B cell (primary cell): Measurements from ENCODE around the gene CCDC78. TPM values are rescaled to one million over a fixed set of nuclear protein-coding genes. Genes with fewer than 3 reads are reported as not detected.

ENCODE experiments used
- ATAC-seq: fragments of 200-7000 bp; cut with Tn5 transposase; one replicate; pipeline ENCODE4 v1.10.0; 2021; ENCODE audit warnings: low read depth, mild to moderate bottlenecking, moderate number of reproducible peaks, moderate library complexity
- CTCF ChIA-PET: fragments of 350-600 bp; sonication (Branson Sonifier 250); formaldehyde crosslinking; loops from one replicate; lab custom pipeline; 2021; ENCODE audit warnings: antibody characterized with exemption, inconsistent platforms; lab: Charles Lee
- POLR2A ChIA-PET: fragments of 350-600 bp; sonication (Branson Sonifier 250); formaldehyde crosslinking; loops from one replicate; lab custom pipeline; 2021; ENCODE audit warnings: antibody characterized with exemption; lab: Charles Lee
- DNase-seq: peaks from one replicate; pipeline ENCODE4 v3.0.0; 2013
- H2AFZ ChIP-seq: 2 replicates; pipeline ENCODE4 v1.6.1; 2012; ENCODE audit warnings: mild to moderate bottlenecking, low read depth, low read length; ENCODE audit not compliant: insufficient read depth, poor library complexity, severe bottlenecking
- H3K27ac ChIP-seq, 2 donors: 1 replicate in 1 of 2; 2 replicates in 1 of 2; pipeline ENCODE4 v1.5.1; 2012 to 2013; ENCODE audit warnings: low read length in 2 of 2, mild to moderate bottlenecking in 2 of 2, moderate library complexity in 1 of 2
- H3K27me3 ChIP-seq, 4 experiments: fragments of 200-600 bp in 1 of 4; sonication (generic) in 1 of 4; replicated peaks in 1 of 4; 1 replicate in 2 of 4; 2 replicates in 2 of 4; pipeline versions ENCODE4 v1.6.1 to v1.7.0; 2013 to 2016; ENCODE audit warnings: low read length in 3 of 4, mild to moderate bottlenecking in 2 of 4, mixed read lengths in 1 of 4, moderate library complexity in 1 of 4; ENCODE audit not compliant: insufficient read depth in 4 of 4, control insufficient read depth in 3 of 4; ENCODE audit errors: control extremely low read depth in 1 of 4
- H3K36me3 ChIP-seq, 2 experiments: replicated peaks in 1 of 2; 1 replicate in 1 of 2; 2 replicates in 1 of 2; pipeline versions ENCODE4 v1.6.1 to v1.7.1; 2013; ENCODE audit warnings: low read length in 1 of 2; ENCODE audit not compliant: insufficient read depth in 2 of 2, control insufficient read depth in 1 of 2; ENCODE audit errors: control extremely low read depth in 1 of 2, extremely low read depth in 1 of 2
- H3K4me1 ChIP-seq, 2 donors: fragments of 200-600 bp in 1 of 2; sonication (generic) in 1 of 2; 1 replicate in 1 of 2; 2 replicates in 1 of 2; pipeline versions ENCODE4 v1.5.1 to v1.6.1; 2013 to 2017; ENCODE audit warnings: low read length in 2 of 2; ENCODE audit not compliant: control insufficient read depth in 2 of 2, insufficient read depth in 2 of 2
- H3K4me2 ChIP-seq: replicated peaks from 2 replicates; pipeline ENCODE3; 2012; ENCODE audit warnings: mild to moderate bottlenecking, low read depth, low read length; ENCODE audit not compliant: poor library complexity, severe bottlenecking
- H3K4me3 ChIP-seq, 5 experiments: fragments of 200-600 bp in 1 of 5; sonication (generic) in 1 of 5; 1 replicate in 3 of 5; 2 replicates in 2 of 5; pipeline versions ENCODE4 v1.5.1 to v1.7.0; 2011 to 2016; ENCODE audit warnings: low read length in 4 of 5, mild to moderate bottlenecking in 4 of 5, low read depth in 2 of 5, control low read depth in 1 of 5, moderate library complexity in 1 of 5; ENCODE audit not compliant: insufficient read depth in 1 of 5; ENCODE audit errors: control extremely low read depth in 1 of 5, extremely low read depth in 1 of 5
- H3K79me2 ChIP-seq: fragments of 200-600 bp; sonication (generic); one replicate; pipeline ENCODE4 v1.6.0; 2016; ENCODE audit warnings: low read length; ENCODE audit not compliant: control insufficient read depth, insufficient read depth
- H3K9ac ChIP-seq: fragments of 200-600 bp; sonication (generic); 2 replicates; pipeline ENCODE4 v1.6.1; 2017; ENCODE audit warnings: mild to moderate bottlenecking, low read length, moderate library complexity
- H3K9me3 ChIP-seq, 3 donors: one replicate each; pipeline versions ENCODE4 v1.6.1 to v1.7.1; 2013; ENCODE audit warnings: low read length in 2 of 3; ENCODE audit not compliant: control insufficient read depth in 2 of 3, insufficient read depth in 1 of 3; ENCODE audit errors: control extremely low read depth in 1 of 3
- H4K20me1 ChIP-seq: 2 replicates; pipeline ENCODE4 v1.6.0; 2012; ENCODE audit warnings: mild to moderate bottlenecking, low read length; ENCODE audit not compliant: insufficient read depth, control insufficient read depth, poor library complexity, severe bottlenecking
- H3K27ac Mint-ChIP-seq: one replicate; pipeline ENCODE4 v1.8.0; 2021; ENCODE audit warnings: mixed read lengths
- H3K27me3 Mint-ChIP-seq: one replicate; pipeline ENCODE4 v1.8.0; 2021; ENCODE audit warnings: mixed read lengths
- H3K4me1 Mint-ChIP-seq: one replicate; pipeline ENCODE4 v1.8.0; 2021; ENCODE audit warnings: mixed read lengths
- H3K4me3 Mint-ChIP-seq: one replicate; pipeline ENCODE4 v1.8.0; 2021; ENCODE audit warnings: mixed read lengths
- H3K9me3 Mint-ChIP-seq: one replicate; pipeline ENCODE4 v1.8.0; 2022; ENCODE audit warnings: mixed read lengths; ENCODE audit not compliant: insufficient read depth
- EZH2 ChIP-seq: IDR thresholded peaks from 2 replicates; pipeline ENCODE4 v1.6.1; 2012; ENCODE audit warnings: borderline replicate concordance, low read depth, mild to moderate bottlenecking, moderate library complexity, low read length; ENCODE audit not compliant: insufficient read depth, poor library complexity, severe bottlenecking
- WGBS: methylation state at CpG from one replicate; pipeline ENCODE4 v1.1.5; 2013; ENCODE audit warnings: missing lambda C conversion rate; ENCODE audit not compliant: insufficient coverage; 5-methylcytosine and 5-hydroxymethylcytosine counted together
- intact Hi-C: fragments of 100-400 bp; cut with micrococcal nuclease; formaldehyde crosslinking; loops from one replicate; pipeline ENCODE4 v1.10.0; 2022
- polyA plus RNA-seq: library from polyadenylated mRNA; depleted of rRNA; stranded (reverse); fragments of >200 nt; gene quantifications from 2 replicates; pipeline ENCODE4 v1.2.3, GENCODE V29; 2012
- total RNA-seq, 2 donors: library from RNA; stranded (reverse); fragments of 120-200 nt in 1 of 2; gene quantifications; 1 replicate in 1 of 2; 2 replicates in 1 of 2; pipeline versions ENCODE4 v1.2.3 to v1.2.4, GENCODE V29; 2013 to 2022
- TF ChIP-seq, protein P1 (sequence below): fragments of 200-600 bp; IDR thresholded peaks from one replicate; pipeline ENCODE4 v1.8.0; 2022; ENCODE audit warnings: antibody characterized with exemption, mild to moderate bottlenecking

Gene CCDC78
- total and polyA plus RNA-seq, 2 donors (not counting 1 experiment from before 2014, with no cell fraction given) = 11.8 to 34.2 TPM

DNA sequence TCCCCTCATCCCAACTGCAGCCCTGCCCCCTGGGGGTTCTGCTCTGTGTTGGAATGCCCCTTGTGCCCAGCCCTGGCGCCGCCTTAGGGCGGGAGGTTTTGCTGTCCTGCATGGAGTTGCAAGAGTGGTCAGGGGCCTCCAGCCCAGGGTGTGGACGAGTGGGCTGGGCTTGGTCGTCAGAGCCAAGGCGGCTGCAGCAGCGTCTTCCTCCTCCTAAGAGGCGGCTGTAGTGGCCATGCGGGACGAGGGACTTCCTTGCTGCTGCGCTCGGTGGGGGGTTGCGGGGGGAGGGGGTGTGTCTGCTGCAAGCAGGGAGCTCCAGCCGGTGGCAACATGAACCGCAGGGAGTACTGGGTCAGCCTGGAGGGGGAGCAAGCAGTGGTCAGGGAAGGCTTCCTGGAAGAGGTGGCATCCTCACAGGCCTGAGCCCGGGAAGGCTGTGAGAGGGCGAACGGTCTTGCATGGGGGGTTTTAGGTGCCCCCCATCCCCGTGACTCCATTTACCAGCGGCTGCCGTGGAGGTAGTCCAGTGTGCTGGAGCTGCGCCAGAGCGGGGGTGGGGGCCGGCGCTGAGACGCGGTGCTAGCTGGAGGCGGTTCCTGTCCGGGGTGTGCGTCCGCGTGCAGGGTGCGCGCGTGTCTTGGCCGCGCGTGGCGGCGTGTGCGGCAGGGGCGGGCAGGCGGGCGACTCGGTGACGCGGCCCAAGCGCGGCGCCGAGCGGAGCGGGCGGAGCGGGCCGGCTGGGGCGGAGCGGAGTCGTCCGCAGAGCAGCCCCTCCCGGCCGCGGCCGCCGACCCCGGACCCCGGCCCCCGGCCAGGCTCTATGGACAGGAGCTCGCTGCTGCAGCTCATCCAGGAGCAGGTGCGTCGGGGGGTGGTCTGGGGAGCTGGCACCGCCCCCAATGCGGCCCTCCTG, 51.0 kb downstream of the CCDC78 start, which contains the start of gene RHBDL1:
Gene RHBDL1 (plus strand): TSS at position 704 of the 916 bp plus-strand sequence. CDS start 120 bp downstream, at position 824.
- H3K4me1 ChIP-seq = peaks cover 10 to 32% of the 10 kb centered on the region in 2 donors
- Mint-ChIP-seq H3K27ac (no peak within 1 kb of the TSS), H3K4me3 (peak within 1 kb of the TSS; percentile 41), H3K4me1 (peaks cover 23% of the 10 kb centered on the region), H3K9me3 (no peaks in the 10 kb centered on the region), H3K27me3 (peaks cover 6% of the 10 kb centered on the region)
- 13% methylated on average over 72 of the region's 73 CpGs for WGBS
- H3K9me3 ChIP-seq = peaks cover 0 to 7% (median 0%) of the 10 kb centered on the region in 3 donors
- intact Hi-C loops = loop anchor here (5.0 kb wide), 1 partner anchor 1002 kb away; the partner anchor contains the start of gene JPT2
- no peak within 1 kb of the TSS for H3K9ac ChIP-seq
- ATAC-seq (no peak), DNase-seq (no peak)
- H4K20me1 ChIP-seq = peaks cover 17% of the 10 kb centered on the region
- no peak within 1 kb of the TSS for H2AFZ ChIP-seq
- H3K4me3 ChIP-seq = no peak within 1 kb of the TSS
- peak within 1 kb of the TSS; percentile 63 for H3K4me2 ChIP-seq
- no peak for TF ChIP-seq EZH2
- TF ChIP-seq, protein P1, sequence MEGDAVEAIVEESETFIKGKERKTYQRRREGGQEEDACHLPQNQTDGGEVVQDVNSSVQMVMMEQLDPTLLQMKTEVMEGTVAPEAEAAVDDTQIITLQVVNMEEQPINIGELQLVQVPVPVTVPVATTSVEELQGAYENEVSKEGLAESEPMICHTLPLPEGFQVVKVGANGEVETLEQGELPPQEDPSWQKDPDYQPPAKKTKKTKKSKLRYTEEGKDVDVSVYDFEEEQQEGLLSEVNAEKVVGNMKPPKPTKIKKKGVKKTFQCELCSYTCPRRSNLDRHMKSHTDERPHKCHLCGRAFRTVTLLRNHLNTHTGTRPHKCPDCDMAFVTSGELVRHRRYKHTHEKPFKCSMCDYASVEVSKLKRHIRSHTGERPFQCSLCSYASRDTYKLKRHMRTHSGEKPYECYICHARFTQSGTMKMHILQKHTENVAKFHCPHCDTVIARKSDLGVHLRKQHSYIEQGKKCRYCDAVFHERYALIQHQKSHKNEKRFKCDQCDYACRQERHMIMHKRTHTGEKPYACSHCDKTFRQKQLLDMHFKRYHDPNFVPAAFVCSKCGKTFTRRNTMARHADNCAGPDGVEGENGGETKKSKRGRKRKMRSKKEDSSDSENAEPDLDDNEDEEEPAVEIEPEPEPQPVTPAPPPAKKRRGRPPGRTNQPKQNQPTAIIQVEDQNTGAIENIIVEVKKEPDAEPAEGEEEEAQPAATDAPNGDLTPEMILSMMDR = no peak
- ChIA-PET CTCF (no interaction called here), POLR2A (interaction anchor here (0.6 kb wide), 1 partner anchor 81 kb away, joined by 4 read pairs; no protein-coding TSS in a partner anchor)
- no peaks in the 10 kb centered on the region for H3K79me2 ChIP-seq
- peaks cover 0 to 25% (median 11%) of the 10 kb centered on the region in 4 experiments for H3K27me3 ChIP-seq
- no peak within 1 kb of the TSS for H3K27ac ChIP-seq
- peaks cover 0 to 25% of the 10 kb centered on the region in 2 experiments for H3K36me3 ChIP-seq
